Measurements from ENCODE around the gene CLDN6.

The CLDN6 gene

GRCh38 chr16:2976673-2977072, 41.3 kb downstream of the CLDN6 start:
- Histone ChIP-seq H3K4me3 (replicated peaks; ENCODE audit: low read depth, low read length) (no peak overlapping the region), H3K27me3 (replicated peaks; ENCODE audit: control insufficient read depth, insufficient read depth, low read length) (no peaks in the 10 kb centered on the region)
- TF ChIP-seq CTCF (IDR thresholded peaks at IDR 0.05; ENCODE audit: insufficient read depth, low read length, poor library complexity, severe bottlenecking), result no peak

GRCh38 chr16:2976201-2976600, 41.8 kb downstream of the CLDN6 start:
- H3K36me3 ChIP-seq (ENCODE audit: control insufficient read depth, insufficient read depth, low read length), result peaks cover 14% of the 10 kb centered on the region
- no peaks in the 10 kb centered on the region for H3K27me3 ChIP-seq (replicated peaks; ENCODE audit: control insufficient read depth, insufficient read depth, low read length)
- no peak for TF ChIP-seq CTCF (IDR thresholded peaks at IDR 0.05; ENCODE audit: insufficient read depth, low read length, poor library complexity, severe bottlenecking)
- H3K4me3 ChIP-seq (replicated peaks; ENCODE audit: low read depth, low read length), result no peak overlapping the region
- no peak for DNase-seq (ENCODE audit: extremely low read depth, insufficient read length)

More at GRCh38 chr16:2976673-2977072, 41.3 kb downstream of the CLDN6 start:
- peaks cover 14% of the 10 kb centered on the region for H3K36me3 ChIP-seq (ENCODE audit: control insufficient read depth, insufficient read depth, low read length)
- no peak for DNase-seq (ENCODE audit: extremely low read depth, insufficient read length)

GRCh38 chr16:2975161-2975795, 42.7 kb downstream of the CLDN6 start:
- TF ChIP-seq CTCF (IDR thresholded peaks at IDR 0.05; ENCODE audit: insufficient read depth, low read length, poor library complexity, severe bottlenecking), result no peak
- Histone ChIP-seq H3K36me3 (ENCODE audit: control insufficient read depth, insufficient read depth, low read length) (peaks cover 17% of the 10 kb centered on the region), H3K27me3 (replicated peaks; ENCODE audit: control insufficient read depth, insufficient read depth, low read length) (no peaks in the 10 kb centered on the region), H3K4me3 (replicated peaks; ENCODE audit: low read depth, low read length) (no peak overlapping the region)
- DNase-seq (ENCODE audit: extremely low read depth, insufficient read length), result no peak

GRCh38 chr16:2974319-2975056, 43.5 kb downstream of the CLDN6 start:
- DNase-seq (ENCODE audit: extremely low read depth, insufficient read length), result no peak
- peaks cover 17% of the 10 kb centered on the region for H3K36me3 ChIP-seq (ENCODE audit: control insufficient read depth, insufficient read depth, low read length)
- no peaks in the 10 kb centered on the region for H3K27me3 ChIP-seq (replicated peaks; ENCODE audit: control insufficient read depth, insufficient read depth, low read length)
- TF ChIP-seq CTCF (IDR thresholded peaks at IDR 0.05; ENCODE audit: insufficient read depth, low read length, poor library complexity, severe bottlenecking), result no peak
- H3K4me3 ChIP-seq (replicated peaks; ENCODE audit: low read depth, low read length), result no peak overlapping the region

- peaks cover 17% of the 10 kb centered on the region for H3K36me3 ChIP-seq (ENCODE audit: control insufficient read depth, insufficient read depth, low read length)
- no peaks in the 10 kb centered on the region for H3K27me3 ChIP-seq (replicated peaks; ENCODE audit: control insufficient read depth, insufficient read depth, low read length)
- no peak for DNase-seq (ENCODE audit: extremely low read depth, insufficient read length)
- TF ChIP-seq CTCF (IDR thresholded peaks at IDR 0.05; ENCODE audit: insufficient read depth, low read length, poor library complexity, severe bottlenecking), result no peak
- H3K4me3 ChIP-seq (replicated peaks; ENCODE audit: low read depth, low read length), result no peak overlapping the region
Observed at GRCh38 chr16:2973605-2974318, 44.2 kb downstream of the CLDN6 start.

Data from GM06990 (cell line).